Measurements from ENCODE around the gene ACAA2. TPM values are rescaled to one million over a fixed set of nuclear protein-coding genes. Genes with fewer than 3 reads are reported as not detected.

ACAA2 gene
- total RNA-seq, 1 experiment from 2014 or later = 33.7 TPM

DNA sequence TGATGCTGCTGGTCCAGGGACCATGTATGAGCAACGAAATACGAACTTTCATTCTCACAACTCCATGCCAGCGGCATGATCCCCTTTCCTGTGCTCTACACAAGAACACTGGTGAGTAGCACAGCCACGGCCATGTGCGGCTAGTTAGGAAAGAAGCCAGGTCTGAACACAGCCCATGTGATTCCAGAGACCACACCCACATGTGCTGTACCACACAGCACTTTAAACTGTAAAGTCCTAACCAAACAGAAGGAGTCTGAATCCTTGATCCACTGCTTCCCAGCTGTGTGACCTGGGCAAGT lies 33.0 kb upstream of the ACAA2 start:
- Histone ChIP-seq H3K9me2 (ENCODE audit: insufficient read depth) (no peaks in the 10 kb centered on the region), H3K4me2 (no peak overlapping the region), H3K79me2 (ENCODE audit: low read depth) (no peaks in the 10 kb centered on the region), H3K9me3 (ENCODE audit: insufficient read depth, low read depth) (no peaks in the 10 kb centered on the region), H3K27ac (no peak overlapping the region), H3F3A (ENCODE audit: insufficient read depth, low read depth) (peaks cover 26% of the 10 kb centered on the region), H3K27me3 (ENCODE audit: insufficient read depth, low read depth) (no peaks in the 10 kb centered on the region), H3K4me1 (replicated peaks; ENCODE audit: insufficient read depth) (peaks cover 27% of the 10 kb centered on the region), H3K36me3 (ENCODE audit: low read depth) (no peaks in the 10 kb centered on the region), H3K4me3 (no peak overlapping the region), H2AFZ (no peak overlapping the region), H4K20me1 (ENCODE audit: insufficient read depth) (no peaks in the 10 kb centered on the region)
- TF ChIP-seq EZH2 (IDR thresholded peaks at IDR 0.05; ENCODE audit: low read depth) = no peak
- no peak for TF ChIP-seq CTCF (conservative IDR thresholded peaks at IDR 0.05)
- no peak for DNase-seq
- POLR2A ChIA-PET (ENCODE audit: unreplicated experiment) = no interaction called here
- no TSS peak for BruUV-seq (replicated peaks)
- CTCF ChIA-PET = no interaction called here
- intact Hi-C loops (cut with micrococcal nuclease; ENCODE audit: unreplicated experiment) = loop anchor here (5.0 kb wide), 1 partner anchor 34 kb away; the partner anchor contains the start of gene ACAA2

GRCh38 chr18:49845629-49846360 lies 32.5 kb upstream of the ACAA2 start:
- POLR2A ChIA-PET (ENCODE audit: unreplicated experiment) = no interaction called here
- no TSS peak for BruUV-seq (replicated peaks)
- TF ChIP-seq CTCF (conservative IDR thresholded peaks at IDR 0.05) = no peak
- TF ChIP-seq EZH2 (IDR thresholded peaks at IDR 0.05; ENCODE audit: low read depth) = no peak
- intact Hi-C loops (cut with micrococcal nuclease; ENCODE audit: unreplicated experiment) = loop anchor here (5.0 kb wide), 1 partner anchor 33 kb away; the partner anchor contains the start of gene ACAA2
- H3K36me3 ChIP-seq (ENCODE audit: low read depth) = no peaks in the 10 kb centered on the region
- H3K27me3 ChIP-seq (ENCODE audit: insufficient read depth, low read depth) = no peaks in the 10 kb centered on the region
- H4K20me1 ChIP-seq (ENCODE audit: insufficient read depth) = no peaks in the 10 kb centered on the region
- no peak overlapping the region for H3K27ac ChIP-seq
- CTCF ChIA-PET = no interaction called here
- no peaks in the 10 kb centered on the region for H3K9me2 ChIP-seq (ENCODE audit: insufficient read depth)
- H2AFZ ChIP-seq = no peak overlapping the region
- H3K4me3 ChIP-seq = no peak overlapping the region
- no peak overlapping the region for H3K4me2 ChIP-seq
- no peaks in the 10 kb centered on the region for H3K79me2 ChIP-seq (ENCODE audit: low read depth)
- DNase-seq = no peak
- H3F3A ChIP-seq (ENCODE audit: insufficient read depth, low read depth) = peaks cover 21% of the 10 kb centered on the region
- H3K4me1 ChIP-seq (replicated peaks; ENCODE audit: insufficient read depth) = peaks cover 27% of the 10 kb centered on the region
- H3K9me3 ChIP-seq (ENCODE audit: insufficient read depth, low read depth) = no peaks in the 10 kb centered on the region

DNA sequence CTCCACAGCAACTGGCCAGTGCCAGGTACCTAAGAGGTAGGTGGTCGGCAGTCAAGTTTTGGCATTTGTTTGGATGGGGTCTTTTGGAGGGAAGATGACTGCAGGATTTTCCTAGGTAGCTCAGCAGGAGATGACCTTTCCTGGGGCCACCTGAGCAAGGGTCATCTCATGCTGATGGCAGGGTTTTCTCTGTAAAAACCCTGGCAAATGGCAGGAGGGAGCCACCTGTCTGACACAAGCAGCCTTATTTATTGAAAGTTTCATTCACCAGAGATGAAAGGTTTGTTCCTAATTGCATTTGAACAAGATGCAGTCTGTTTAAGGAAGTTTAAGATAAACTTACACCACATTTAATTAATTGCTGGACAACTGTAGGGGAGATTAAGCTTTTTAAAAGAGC lies 31.6 kb upstream of the ACAA2 start:
- Histone ChIP-seq H3K4me1 (replicated peaks; ENCODE audit: insufficient read depth) (peaks cover 19% of the 10 kb centered on the region), H3K9me3 (ENCODE audit: insufficient read depth, low read depth) (no peaks in the 10 kb centered on the region), H3F3A (ENCODE audit: insufficient read depth, low read depth) (peaks cover 14% of the 10 kb centered on the region), H3K9me2 (ENCODE audit: insufficient read depth) (no peaks in the 10 kb centered on the region), H3K4me2 (no peak overlapping the region), H4K20me1 (ENCODE audit: insufficient read depth) (no peaks in the 10 kb centered on the region), H3K4me3 (no peak overlapping the region), H3K27me3 (ENCODE audit: insufficient read depth, low read depth) (no peaks in the 10 kb centered on the region), H2AFZ (no peak overlapping the region), H3K79me2 (ENCODE audit: low read depth) (no peaks in the 10 kb centered on the region), H3K36me3 (ENCODE audit: low read depth) (0 out of 2 replicates have a peak, but pooled peaks cover under 1% of the 10 kb centered on the region), H3K27ac (no peak overlapping the region)
- ChIA-PET CTCF (no interaction called here), POLR2A (ENCODE audit: unreplicated experiment) (no interaction called here)
- intact Hi-C loops (cut with micrococcal nuclease; ENCODE audit: unreplicated experiment) = loop anchor here (5.0 kb wide), 1 partner anchor 33 kb away; the partner anchor contains the start of gene ACAA2
- BruUV-seq (replicated peaks) = no TSS peak
- TF ChIP-seq EZH2 (IDR thresholded peaks at IDR 0.05; ENCODE audit: low read depth) (no peak), CTCF (conservative IDR thresholded peaks at IDR 0.05) (no peak)
- DNase-seq = no peak

All from PC-9 (cell line).